Body of pancreas (tissue), 4 donors: ENCODE measurements around the gene CPLX3. TPM values are rescaled to one million over a fixed set of nuclear protein-coding genes. Genes with fewer than 3 reads are reported as not detected.

Experiments used
- ATAC-seq: fragments of 150-250 bp; one replicate; pipeline ENCODE4 v1.9.1; 2016
- DNase-seq, 4 donors: peaks; one replicate each; pipeline ENCODE4 v3.0.0-alpha.2; 2019
- H3K27ac ChIP-seq, 4 donors: fragments of 200-600 bp; sonication (generic); 1 replicate in 3 of 4; 2 replicates in 1 of 4; pipeline versions ENCODE4 v1.5.1 to v1.6.1; 2016 to 2019; ENCODE audit warnings: mild to moderate bottlenecking in 1 of 4, mixed read lengths in 1 of 4, moderate library complexity in 1 of 4
- H3K27me3 ChIP-seq, 2 donors: fragments of 200-600 bp; sonication (generic); one replicate each; pipeline ENCODE4 v1.6.0; 2016; ENCODE audit warnings: mild to moderate bottlenecking in 1 of 2
- H3K36me3 ChIP-seq, 2 donors: fragments of 200-600 bp; sonication (generic); replicated peaks in 1 of 2; 2 replicates each; pipeline ENCODE4 v1.5.1; 2016; ENCODE audit warnings: low read depth in 2 of 2; ENCODE audit not compliant: insufficient read depth in 1 of 2
- H3K4me1 ChIP-seq: fragments of 200-600 bp; sonication (generic); one replicate; pipeline ENCODE4 v1.6.0; 2016
- H3K4me3 ChIP-seq, 2 donors: fragments of 200-600 bp; sonication (generic); 1 replicate in 1 of 2; 2 replicates in 1 of 2; pipeline ENCODE4 v1.5.1; 2016 to 2019
- H3K9me3 ChIP-seq, 3 donors: fragments of 200-600 bp; sonication (generic); 1 replicate in 2 of 3; 2 replicates in 1 of 3; pipeline ENCODE4 v1.5.1; 2016
- CTCF ChIP-seq, 7 experiments: fragments of 450-650 bp in 4 of 7; fragments of 200-600 bp in 3 of 7; sonication (generic) in 3 of 7; IDR thresholded peaks; one replicate each; pipeline ENCODE4 v1.5.1; 2016 to 2019; ENCODE audit warnings: antibody characterized with exemption in 7 of 7
- POLR2A ChIP-seq, 3 donors: fragments of 450-650 bp; IDR thresholded peaks; one replicate each; pipeline ENCODE4 v1.6.1; 2016; ENCODE audit warnings: antibody characterized with exemption in 3 of 3, mild to moderate bottlenecking in 2 of 3
- WGBS, 2 donors: methylation state at CpG; one replicate each; pipeline ENCODE4 v1.1.5; 2017; 5-methylcytosine and 5-hydroxymethylcytosine counted together
- intact Hi-C: fragments of 100-400 bp; cut with DNase I; formaldehyde crosslinking; loops from one replicate; pipeline ENCODE4 v1.15.1; 2023
- total RNA-seq, 2 donors: library from RNA; depleted of rRNA; stranded (reverse); fragments of >200 nt; gene quantifications; one replicate each; pipeline ENCODE4 v1.1.0, GENCODE V29; 2016

The CPLX3 gene
- total RNA-seq, 2 donors from 2014 or later = not detected

- Histone ChIP-seq H3K36me3 (peaks cover 0 to 5% of the 10 kb centered on the region in 2 donors), H3K9me3 (no peaks in the 10 kb centered on the region), H3K27me3 (no peaks in the 10 kb centered on the region), H3K4me1 (peaks cover 4% of the 10 kb centered on the region), H3K4me3 (no peak overlapping the region), H3K27ac (no peak overlapping the region)
- TF ChIP-seq POLR2A (IDR thresholded peaks at IDR 0.05) = no peak
- TF ChIP-seq CTCF (IDR thresholded peaks at IDR 0.05) = no peak
- WGBS, 2 donors = 84 to 87% methylated on average over 6 of the region's 6 CpGs
- ATAC-seq (no peak), DNase-seq (no peak)
- intact Hi-C loops = no loop called here
Observed at GRCh38 chr15:74804935-74805334, 21.5 kb upstream of the CPLX3 start.

DNA sequence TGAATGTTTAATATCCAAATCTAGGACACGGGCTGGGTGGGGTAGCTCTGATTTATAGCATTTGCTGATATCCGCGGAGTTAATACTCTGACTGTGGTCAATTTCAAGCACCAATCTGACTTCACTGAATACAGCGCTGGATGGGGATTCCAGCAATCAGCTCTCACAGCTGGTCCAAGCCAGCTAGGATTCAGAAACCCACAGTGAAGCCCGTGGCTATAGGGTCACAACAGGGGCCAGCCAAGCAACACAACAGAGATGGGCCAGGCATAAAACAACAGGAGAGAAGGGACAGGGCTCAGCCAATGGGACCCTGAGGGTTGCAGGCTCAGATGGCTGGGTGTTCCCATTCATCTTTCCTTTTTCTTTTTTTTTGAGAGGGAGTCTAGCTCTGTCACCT lies 19.1 kb upstream of the CPLX3 start:
- Histone ChIP-seq H3K4me1 (no peaks in the 10 kb centered on the region), H3K27ac (no peak overlapping the region), H3K36me3 (no peaks in the 10 kb centered on the region), H3K9me3 (no peaks in the 10 kb centered on the region), H3K27me3 (no peaks in the 10 kb centered on the region), H3K4me3 (no peak overlapping the region)
- DNase-seq (no peak), ATAC-seq (no peak)
- TF ChIP-seq CTCF (IDR thresholded peaks at IDR 0.05) = no peak
- WGBS, 2 donors = 55 to 69% methylated on average over 5 of the region's 5 CpGs
- intact Hi-C loops = no loop called here

DNA sequence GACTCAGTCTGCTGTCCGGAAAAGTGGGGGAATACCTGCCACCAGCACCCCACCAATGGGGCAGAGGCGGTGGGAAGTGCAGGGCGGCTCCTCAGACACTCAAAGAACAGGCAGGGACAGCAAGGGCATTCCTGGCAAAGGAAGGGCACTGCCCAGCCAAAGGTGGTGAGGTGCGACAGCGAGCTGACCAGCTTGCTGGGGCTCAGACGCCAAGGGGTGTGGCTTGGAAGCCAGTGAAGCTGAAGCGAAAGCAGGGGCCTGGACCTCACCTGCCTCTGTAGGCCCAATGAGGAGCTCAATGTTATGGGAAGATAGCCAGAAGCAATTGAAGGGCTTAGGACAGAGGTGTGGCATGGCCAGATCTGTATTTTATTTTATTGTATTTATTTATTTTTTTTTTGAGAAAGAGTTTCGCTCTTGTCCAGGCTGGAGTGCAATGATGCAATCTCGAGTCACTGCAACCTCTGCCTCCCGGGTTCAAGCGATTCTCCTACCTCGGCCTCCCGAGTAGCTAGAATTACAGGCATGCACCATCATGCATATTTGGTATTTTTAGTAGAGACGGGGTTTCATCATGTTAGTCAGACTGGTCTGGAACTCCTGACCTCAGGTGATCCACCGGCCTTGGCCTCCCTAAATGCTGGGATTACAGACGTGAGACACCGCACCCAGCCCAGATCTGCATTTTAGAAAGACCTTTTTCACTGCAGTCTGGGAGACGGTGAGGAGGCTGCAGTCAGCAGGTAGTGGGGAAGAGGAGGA lies 18.2 kb upstream of the CPLX3 start:
- Histone ChIP-seq H3K36me3 (no peaks in the 10 kb centered on the region), H3K27me3 (no peaks in the 10 kb centered on the region), H3K27ac (no peak overlapping the region), H3K4me1 (no peaks in the 10 kb centered on the region), H3K9me3 (no peaks in the 10 kb centered on the region), H3K4me3 (no peak overlapping the region)
- no peak for TF ChIP-seq POLR2A (IDR thresholded peaks at IDR 0.05)
- no peak for TF ChIP-seq CTCF (IDR thresholded peaks at IDR 0.05)
- intact Hi-C loops = no loop called here
- DNase-seq (no peak), ATAC-seq (no peak)
- 67 to 74% methylated on average over 18 of the region's 18 CpGs for WGBS, 2 donors

DNA sequence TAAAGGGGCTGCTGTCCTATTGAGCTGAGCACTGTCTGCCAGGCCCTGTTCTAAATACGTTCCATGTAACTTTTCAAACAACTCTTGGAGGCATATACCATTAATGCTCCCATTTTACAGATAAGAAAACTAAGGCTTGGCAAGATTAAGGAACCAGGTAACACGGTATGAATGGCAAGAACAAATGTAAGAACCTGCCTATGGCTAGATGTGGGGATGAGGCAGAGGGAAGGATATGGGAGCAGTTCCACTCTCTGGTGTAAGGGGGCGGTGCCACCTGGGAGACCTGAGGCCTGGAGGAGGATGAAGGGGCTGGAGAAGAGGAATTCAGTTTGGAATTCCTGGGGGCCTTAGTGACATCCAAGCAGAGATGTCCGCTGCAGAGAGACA lies 17.6 kb upstream of the CPLX3 start:
- H3K27ac ChIP-seq = no peak overlapping the region
- H3K36me3 ChIP-seq = no peaks in the 10 kb centered on the region
- H3K4me1 ChIP-seq = no peaks in the 10 kb centered on the region
- H3K9me3 ChIP-seq = no peaks in the 10 kb centered on the region
- H3K4me3 ChIP-seq = no peak overlapping the region
- intact Hi-C loops = no loop called here
- TF ChIP-seq POLR2A (IDR thresholded peaks at IDR 0.05) = no peak
- no peak for TF ChIP-seq CTCF (IDR thresholded peaks at IDR 0.05)
- 70 to 73% methylated on average over 4 of the region's 4 CpGs for WGBS, 2 donors
- ATAC-seq (no peak), DNase-seq (no peak)
- no peaks in the 10 kb centered on the region for H3K27me3 ChIP-seq

DNA sequence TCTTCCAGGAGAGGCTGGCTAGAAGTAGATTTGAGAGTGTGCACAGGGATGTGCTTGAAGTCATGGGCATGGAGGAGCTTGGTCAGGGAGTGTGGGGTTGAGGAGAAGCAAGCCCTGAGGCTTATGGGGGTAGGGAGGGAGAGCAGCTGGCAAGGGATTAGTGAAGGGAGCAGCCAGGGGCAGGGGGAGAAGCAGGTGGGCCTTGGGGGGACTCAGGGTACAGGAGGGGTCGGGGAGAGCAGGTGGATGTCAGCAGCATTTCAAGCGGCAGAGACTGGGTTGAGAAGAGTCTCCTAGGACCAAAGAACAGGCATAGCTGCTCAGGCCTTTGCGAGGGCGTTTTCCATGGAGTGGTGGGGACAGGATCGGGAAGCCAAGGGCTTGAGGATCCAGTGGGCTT lies 17.2 kb upstream of the CPLX3 start:
- 70 to 85% methylated on average over 5 of the region's 5 CpGs for WGBS, 2 donors
- H3K4me3 ChIP-seq = no peak overlapping the region
- DNase-seq (no peak), ATAC-seq (no peak)
- intact Hi-C loops = no loop called here
- no peaks in the 10 kb centered on the region for H3K4me1 ChIP-seq
- no peaks in the 10 kb centered on the region for H3K9me3 ChIP-seq
- no peaks in the 10 kb centered on the region for H3K36me3 ChIP-seq
- no peak overlapping the region for H3K27ac ChIP-seq
- H3K27me3 ChIP-seq = no peaks in the 10 kb centered on the region
- no peak for TF ChIP-seq CTCF (IDR thresholded peaks at IDR 0.05)
- no peak for TF ChIP-seq POLR2A (IDR thresholded peaks at IDR 0.05)
